Cardiac fibroblast (primary cell): ENCODE data around the gene C1QA.

Source experiments
- DNase-seq, 2 donors: peaks; one replicate each; pipeline versions ENCODE4 v3.0.0 to v3.0.0-alpha.2; 2010; ENCODE audit warnings: low read depth in 2 of 2
- H3K4me3 ChIP-seq, 2 donors: replicated peaks in 1 of 2; 1 replicate in 1 of 2; 2 replicates in 1 of 2; pipeline ENCODE4 v1.5.1; 2011; ENCODE audit warnings: low read depth in 2 of 2, low read length in 2 of 2, mild to moderate bottlenecking in 2 of 2, moderate library complexity in 1 of 2
- TF ChIP-seq, protein P1 (sequence below): IDR thresholded peaks from one replicate; pipeline ENCODE4 v1.5.1; 2011; ENCODE audit warnings: low read depth, mild to moderate bottlenecking, low read length, inconsistent platforms

Gene C1QA

DNA sequence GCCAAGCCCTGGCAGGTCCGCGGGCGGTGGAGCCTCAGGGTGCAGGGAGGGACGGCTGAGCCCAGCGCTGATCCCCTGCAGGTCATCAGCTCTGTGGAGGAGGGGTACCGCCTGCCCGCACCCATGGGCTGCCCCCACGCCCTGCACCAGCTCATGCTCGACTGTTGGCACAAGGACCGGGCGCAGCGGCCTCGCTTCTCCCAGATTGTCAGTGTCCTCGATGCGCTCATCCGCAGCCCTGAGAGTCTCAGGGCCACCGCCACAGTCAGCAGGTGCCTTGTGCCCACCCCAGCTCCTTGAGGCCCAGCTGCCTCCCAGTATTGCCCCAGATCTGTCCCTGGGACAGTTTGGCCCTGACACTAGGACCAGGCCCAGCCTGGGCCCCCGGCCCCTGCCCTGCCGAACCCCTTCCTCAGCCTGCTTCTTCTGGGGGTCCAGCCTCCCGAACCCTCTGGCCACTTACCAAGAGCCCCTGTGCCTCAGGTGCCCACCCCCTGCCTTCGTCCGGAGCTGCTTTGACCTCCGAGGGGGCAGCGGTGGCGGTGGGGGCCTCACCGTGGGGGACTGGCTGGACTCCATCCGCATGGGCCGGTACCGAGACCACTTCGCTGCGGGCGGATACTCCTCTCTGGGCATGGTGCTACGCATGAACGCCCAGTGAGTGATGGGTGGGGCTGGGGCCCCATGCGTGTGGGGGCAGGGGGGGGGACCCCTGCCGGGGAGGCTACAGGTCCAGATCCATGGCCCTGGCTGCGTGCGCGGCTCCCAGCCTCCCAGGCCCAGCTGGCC is 35.4 kb upstream of the C1QA start:
- TF ChIP-seq, protein P1, sequence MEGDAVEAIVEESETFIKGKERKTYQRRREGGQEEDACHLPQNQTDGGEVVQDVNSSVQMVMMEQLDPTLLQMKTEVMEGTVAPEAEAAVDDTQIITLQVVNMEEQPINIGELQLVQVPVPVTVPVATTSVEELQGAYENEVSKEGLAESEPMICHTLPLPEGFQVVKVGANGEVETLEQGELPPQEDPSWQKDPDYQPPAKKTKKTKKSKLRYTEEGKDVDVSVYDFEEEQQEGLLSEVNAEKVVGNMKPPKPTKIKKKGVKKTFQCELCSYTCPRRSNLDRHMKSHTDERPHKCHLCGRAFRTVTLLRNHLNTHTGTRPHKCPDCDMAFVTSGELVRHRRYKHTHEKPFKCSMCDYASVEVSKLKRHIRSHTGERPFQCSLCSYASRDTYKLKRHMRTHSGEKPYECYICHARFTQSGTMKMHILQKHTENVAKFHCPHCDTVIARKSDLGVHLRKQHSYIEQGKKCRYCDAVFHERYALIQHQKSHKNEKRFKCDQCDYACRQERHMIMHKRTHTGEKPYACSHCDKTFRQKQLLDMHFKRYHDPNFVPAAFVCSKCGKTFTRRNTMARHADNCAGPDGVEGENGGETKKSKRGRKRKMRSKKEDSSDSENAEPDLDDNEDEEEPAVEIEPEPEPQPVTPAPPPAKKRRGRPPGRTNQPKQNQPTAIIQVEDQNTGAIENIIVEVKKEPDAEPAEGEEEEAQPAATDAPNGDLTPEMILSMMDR = no peak
- no peak for DNase-seq
- no peak overlapping the region for H3K4me3 ChIP-seq

DNA sequence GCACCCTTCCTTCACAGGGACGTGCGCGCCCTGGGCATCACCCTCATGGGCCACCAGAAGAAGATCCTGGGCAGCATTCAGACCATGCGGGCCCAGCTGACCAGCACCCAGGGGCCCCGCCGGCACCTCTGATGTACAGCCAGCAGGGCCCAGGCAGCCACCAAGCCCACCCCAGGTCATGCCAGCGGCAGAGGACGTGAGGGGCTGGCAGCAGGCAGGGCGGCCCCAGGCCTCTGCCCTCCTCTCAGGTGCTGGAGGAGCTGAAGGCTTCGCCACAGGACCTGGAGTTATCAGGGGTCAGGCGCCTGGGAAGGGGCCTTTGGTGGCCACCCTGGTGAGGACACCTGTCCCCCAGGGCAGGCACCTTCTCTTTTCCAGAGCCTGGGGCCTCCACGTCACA is 34.8 kb upstream of the C1QA start:
- TF ChIP-seq, protein P1 = no peak
- DNase-seq = no peak
- H3K4me3 ChIP-seq = no peak overlapping the region

DNA sequence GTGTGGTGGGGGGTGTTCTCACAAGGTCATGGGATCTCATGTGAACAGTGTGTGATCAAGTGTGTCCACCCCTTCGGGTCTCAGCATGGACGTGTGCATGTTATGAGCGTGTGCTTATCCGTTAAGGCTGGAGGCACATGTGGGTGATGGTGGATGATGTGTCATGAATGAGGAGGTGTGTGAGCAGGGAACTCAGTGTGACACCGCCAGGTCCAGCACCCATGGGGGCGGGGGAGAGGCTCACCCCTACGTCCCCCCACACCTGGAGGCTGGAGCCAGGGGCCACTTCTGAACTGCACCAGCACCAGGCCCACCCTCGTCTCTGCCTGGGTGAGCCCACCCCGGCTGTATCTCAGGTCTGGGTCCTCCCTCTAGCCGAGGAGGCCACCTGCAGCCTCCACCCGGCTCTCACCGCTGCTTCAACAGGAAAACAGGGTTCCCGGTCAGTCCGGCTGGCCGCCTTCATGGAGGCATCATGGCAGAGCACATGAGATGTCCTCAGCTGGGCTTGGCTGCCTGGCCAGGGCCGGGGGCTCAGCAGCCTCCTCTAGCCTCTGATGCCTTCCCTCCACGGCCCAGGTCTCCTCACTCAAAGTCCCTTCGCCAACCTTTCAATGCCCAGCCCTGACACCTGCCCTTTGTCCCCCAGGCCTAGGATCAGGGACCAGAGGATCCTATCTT is 34.2 kb upstream of the C1QA start:
- H3K4me3 ChIP-seq = no peak overlapping the region
- DNase-seq = no peak
- TF ChIP-seq, protein P1 = no peak

DNA sequence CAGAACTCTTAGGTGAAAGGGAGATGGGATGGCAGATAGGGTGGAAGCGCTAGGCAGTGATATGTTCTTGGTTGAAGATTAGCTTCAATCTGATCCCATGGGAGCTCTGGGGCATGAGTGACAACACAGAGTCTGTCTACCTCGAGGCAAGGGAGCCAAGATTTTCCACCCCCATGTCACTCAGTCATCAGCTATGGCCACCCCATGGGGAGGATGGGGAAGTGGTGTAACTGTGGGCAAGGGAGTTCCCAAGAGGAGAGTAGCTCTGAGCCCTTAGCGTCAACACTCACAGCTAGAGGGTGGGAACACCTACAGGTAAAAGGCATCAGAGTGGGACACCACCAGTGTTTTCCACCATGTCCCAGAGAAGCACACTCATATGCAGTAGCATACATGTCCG is 30.3 kb upstream of the C1QA start:
- TF ChIP-seq, protein P1 = no peak
- DNase-seq = no peak
- no peak overlapping the region for H3K4me3 ChIP-seq

DNA sequence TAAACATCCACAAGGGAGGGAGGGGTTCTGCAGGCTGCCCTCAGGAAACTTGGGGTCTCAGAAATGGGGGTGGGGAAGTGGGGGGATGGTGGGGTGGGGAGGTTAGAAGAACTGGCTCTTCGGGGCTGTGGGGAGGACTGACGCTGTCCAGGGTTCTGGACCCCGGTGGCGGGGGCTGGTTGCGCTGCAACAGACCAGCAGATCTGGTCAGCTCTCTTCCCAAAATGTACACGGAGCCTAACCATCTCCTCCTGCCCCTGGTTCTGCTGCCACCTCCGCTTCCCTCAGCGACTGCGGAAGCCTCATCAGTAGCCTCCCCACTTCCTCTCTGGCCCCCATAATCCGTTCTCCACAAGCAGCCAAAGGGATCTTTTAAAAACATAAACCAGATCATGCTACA is 29.3 kb upstream of the C1QA start:
- no peak overlapping the region for H3K4me3 ChIP-seq
- DNase-seq = no peak
- TF ChIP-seq, protein P1 = no peak

DNA sequence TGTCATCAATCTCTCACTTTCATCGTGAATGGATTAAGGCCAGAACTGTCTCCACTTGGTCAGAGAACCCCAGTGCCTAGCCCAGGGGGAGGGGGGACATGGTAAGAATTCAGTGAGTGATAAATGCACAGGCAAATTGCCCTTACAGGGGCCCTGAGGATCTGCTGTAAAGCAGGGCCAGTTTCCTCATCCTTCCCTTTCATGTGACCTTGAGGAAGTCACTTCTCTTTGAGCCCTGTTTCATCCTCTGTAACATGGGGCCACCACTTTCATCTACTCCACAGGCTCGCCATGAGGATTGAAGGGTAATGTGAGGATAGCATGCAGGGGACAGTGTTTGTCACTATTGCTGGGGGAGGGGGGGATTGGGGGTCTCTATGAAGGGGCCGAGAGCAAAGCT is 28.1 kb upstream of the C1QA start:
- no peak for DNase-seq
- H3K4me3 ChIP-seq = no peak overlapping the region
- TF ChIP-seq, protein P1 = no peak

DNA sequence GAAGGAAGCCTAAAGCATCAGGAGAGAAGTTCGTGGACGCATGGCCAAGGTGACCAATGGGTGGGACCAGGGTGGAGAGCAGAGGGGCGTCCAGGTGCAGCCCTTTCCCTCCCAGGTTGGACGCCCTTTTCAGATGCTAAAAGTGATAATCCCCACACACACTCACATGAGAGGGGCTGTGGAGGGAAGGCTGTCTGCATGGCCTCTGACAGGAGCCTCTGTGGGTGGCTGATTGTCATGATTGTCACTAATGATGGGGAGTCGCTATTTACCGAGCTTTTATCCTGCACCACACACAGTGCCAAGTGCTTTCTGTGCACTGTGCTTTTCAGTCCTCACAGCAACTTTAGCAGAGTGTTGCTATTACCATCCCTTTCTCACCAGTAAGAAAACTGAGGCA is 27.1 kb upstream of the C1QA start:
- no peak for DNase-seq

More for the DNA sequence above, 27.1 kb upstream of the C1QA start:
- no peak overlapping the region for H3K4me3 ChIP-seq
- TF ChIP-seq, protein P1 = no peak
